GM18951 (cell line): ENCODE measurements around the gene LSAMP.

Experiments
- POLR2A ChIP-seq: IDR thresholded peaks from 4 replicates; pipeline ENCODE4 v1.6.1; 2011; ENCODE audit warnings: mild to moderate bottlenecking; ENCODE audit not compliant: insufficient read length, insufficient read depth; ENCODE audit errors: extremely low read depth
- in situ Hi-C: fragments of 300-500 bp; cut with MboI; formaldehyde crosslinking; loops from one replicate; pipeline ENCODE4 v1.12.0; 2022; ENCODE audit warnings: low sequenced_read_pairs, mixed read lengths, inconsistent platforms; ENCODE audit not compliant: unreplicated experiment

Gene LSAMP

DNA sequence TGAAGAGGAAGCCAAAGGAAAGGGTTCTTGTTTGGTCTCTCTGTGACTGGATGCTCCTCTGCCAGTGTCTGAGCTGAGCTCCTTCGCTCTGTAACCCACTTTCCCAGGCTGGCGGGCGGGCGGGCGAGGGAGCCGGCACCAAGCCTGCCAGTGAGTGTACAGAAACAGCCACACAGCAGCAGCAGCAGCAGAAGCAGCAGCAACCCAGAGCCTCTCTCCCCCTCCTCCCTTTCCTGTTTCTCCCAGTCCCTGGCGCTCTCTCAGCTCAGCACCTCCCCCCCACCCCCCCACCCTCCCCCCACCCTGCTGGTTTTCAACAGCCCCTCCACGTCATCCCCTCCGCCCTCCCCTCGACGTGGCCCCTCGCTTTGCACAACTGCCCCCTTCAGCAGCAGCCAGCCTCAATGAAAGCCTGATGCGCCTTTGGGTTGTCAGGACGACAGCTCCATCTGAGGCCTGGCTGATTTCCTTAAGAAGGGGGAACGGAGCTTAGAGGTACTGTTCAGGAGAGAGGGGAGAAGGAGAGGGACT, at the start of gene LSAMP:
LSAMP (minus strand) TSS at position 177 of the 531 bp plus-strand sequence.
- in situ Hi-C loops, result no loop called here
- no peak for TF ChIP-seq POLR2A

DNA sequence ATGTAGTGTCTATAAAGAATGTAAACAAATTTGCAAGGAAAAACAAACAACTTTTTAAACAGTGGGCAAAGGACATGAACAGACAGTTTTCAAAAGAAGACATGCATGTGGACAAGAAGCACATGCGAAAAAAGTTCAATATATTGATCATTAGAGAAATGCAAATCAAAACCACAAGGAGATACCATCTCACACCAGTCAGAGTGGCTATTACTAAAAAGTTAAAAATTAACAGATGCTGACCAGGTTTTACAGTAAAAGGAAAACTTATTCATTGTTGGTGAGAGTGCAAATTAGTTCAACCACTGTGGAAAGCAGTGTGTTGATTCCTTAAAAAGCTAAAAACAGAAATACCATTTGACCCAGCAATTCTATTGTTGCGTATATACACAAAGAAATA, 47.1 kb upstream of the LSAMP start:
- no peak for TF ChIP-seq POLR2A
- in situ Hi-C loops, result no loop called here

DNA sequence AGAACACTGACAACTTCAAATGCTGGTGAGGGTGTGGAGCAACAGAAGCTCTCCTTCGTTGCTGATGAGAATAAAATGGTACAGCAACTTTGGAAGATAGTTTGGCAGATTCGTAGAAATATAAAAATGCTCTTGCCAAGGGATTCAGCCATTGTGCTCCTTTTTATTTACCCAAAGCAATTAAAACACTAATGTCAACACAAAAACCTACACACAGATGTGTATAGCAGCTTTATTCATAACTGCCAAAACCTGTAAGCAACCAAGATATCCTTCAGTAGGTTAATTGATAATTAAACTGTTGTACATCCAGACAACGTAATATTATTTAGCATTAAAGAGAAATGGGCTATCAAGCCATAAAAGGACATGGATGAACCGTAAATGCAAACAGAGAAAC, 37.8 kb upstream of the LSAMP start:
- in situ Hi-C loops, result no loop called here
- no peak for TF ChIP-seq POLR2A

DNA sequence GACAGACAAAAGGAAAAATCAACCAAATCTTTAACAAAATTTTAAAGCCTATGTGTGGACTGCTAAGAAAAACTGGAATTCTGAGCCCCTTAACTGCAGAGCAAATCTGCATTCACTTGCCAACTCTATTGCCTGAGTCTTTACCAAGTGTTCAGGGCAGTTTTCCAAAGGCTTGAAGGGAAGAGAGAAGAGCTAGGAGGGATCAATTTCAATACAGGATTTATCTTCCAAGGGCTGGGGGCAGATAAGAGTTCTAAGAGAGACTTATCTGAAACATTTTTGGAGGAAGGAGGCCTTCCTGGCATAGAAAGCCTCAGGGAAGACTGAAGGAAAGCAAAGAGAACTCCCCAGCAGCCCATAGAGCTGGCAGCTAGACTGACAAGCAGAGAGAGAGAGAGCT, 31.4 kb upstream of the LSAMP start:
- TF ChIP-seq POLR2A, result no peak
- in situ Hi-C loops, result no loop called here

DNA sequence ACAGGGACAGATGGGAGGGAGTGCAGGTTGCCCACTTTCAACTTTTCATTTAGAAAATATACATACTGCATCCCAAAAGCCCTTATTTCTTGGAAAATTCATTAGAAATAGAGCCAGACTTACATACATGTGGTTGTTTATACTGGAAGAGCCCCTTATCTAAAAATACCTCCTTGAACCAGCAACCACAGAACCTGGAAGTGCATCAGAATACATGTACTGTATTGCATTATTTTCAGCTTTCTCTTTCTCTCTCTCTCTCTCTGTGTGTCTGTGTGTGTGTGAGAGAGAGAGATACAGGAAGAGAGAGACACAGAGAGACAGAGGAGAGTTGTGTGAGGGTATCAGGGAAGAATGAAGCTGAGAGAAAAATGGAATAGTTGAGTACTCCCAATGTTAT, 29.5 kb upstream of the LSAMP start:
- TF ChIP-seq POLR2A, result no peak
- in situ Hi-C loops, result no loop called here

DNA sequence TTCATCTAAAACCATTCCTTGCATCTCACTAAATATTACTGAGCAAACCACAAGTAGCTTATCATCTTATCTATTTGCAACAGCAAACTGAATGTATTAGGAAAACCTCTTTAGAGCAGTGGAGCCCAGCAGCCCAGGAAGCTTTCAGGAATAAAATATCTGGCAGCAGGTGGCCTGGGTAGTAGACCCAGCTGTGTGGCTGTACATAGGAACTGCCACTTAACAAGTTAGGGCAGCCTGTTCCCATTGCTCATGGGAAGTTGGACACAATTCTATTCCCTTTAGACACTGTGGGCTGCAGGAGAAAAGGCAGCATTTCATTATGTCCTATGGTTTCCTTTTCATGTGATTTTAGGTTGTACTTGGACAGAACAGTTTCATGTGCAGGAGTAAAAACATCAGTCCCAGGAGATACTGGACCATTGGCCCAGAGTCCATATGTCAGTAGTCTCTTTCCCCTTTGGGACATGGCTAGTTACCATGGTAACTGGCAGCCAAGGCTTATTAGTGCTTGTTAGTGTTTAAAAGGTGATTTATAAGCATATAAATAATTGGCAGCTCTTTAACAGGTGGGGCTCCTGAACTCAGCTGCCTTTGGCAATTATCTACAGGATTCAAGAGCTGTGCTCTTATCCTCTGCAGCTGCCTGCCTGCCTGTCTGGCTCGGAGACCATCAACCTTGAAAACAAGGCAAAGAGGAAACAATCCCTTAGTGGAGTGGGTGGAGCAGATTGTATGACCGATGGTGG, 28.9 kb upstream of the LSAMP start:
- in situ Hi-C loops, result no loop called here
- TF ChIP-seq POLR2A, result no peak

DNA sequence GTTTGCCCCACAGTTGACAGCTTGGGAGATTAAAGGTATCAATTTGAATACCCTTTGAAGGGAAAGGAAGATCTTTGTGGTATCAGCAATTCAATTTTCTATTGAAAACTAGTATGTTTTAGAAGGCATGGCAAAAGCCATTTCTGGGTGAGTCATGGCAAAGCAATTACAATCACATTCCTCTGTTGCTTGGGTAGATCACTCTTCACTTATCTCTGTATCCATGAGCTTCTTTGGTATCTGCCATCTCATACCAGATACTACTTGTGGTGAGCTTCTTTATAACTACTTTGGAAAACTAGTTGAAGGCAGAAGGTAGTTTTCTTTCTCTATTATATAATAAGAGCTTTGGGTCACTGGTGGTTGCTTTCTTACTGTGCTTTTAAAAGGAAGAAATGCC, 28.3 kb upstream of the LSAMP start:
- in situ Hi-C loops, result no loop called here
- no peak for TF ChIP-seq POLR2A

DNA sequence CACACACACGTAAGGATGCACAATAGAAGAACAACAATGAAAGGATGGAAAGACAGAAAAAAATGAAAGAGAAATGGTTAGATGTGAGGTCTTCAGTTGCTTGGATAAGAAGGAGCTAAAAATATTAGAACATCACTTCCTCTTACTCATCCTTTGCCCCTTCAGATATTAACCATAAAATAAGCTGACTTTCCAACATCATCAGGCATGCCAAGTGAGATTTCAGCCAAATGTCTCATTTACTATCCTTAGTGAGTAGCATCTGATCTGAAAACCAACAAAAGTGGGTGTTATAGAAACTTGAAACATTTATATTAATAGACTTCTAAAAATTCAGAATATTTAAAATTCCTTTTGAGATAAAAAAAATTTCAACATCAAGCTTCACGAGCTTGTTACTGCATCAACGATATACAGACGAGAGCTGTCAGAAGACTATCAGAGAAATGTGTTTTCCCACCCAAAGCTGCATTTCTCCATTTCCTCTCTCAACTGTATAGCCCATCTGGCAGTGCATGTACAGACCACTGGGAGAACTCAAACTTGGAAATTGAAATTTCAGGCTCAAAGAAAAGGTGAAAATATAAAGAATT, 25.4 kb upstream of the LSAMP start:
- in situ Hi-C loops, result no loop called here
- TF ChIP-seq POLR2A, result no peak

DNA sequence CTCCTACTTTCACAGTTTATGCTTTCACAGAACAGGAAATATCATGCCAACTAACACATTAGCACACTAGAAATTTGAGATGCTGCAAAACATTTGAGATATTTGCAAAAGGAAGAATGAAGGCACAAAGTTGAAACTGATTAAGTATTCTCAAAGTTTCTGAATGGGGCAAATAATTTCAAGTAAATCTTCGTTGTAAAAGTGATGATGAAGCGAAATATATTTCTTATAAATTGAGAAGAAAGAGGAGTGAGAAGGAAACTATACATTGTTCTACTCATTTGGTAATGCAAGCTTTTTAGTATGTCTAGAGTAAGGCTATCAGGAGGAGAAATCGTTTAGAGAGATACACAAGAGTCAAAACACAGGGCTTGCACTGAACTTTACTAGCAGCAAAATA, 24.3 kb upstream of the LSAMP start:
- in situ Hi-C loops, result no loop called here
- TF ChIP-seq POLR2A, result no peak

DNA sequence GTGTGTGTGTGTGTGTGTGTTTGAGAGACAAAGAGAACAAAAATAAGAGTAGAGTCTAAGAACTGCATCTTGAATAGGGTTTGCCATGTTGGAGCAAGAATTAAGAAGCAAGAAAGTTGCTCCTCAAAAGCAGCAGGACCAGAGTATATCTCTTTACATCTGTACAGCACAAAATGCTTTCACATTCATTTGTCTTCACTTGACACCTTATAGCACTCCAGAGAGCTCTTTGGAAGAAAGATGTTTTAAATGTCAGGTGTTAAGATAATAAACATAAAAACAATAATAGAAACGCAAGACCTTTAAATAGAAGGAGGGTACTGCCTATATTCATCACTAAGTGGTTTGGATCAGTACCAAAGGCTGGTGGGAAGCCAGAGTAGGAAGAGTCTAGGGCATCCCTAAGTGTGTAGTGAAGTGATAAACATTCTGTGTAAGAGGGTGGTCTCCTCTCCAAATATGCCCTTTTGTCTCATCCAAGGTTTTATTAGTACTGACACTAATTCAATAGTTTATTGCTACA, 19.1 kb upstream of the LSAMP start:
- in situ Hi-C loops, result no loop called here

DNA sequence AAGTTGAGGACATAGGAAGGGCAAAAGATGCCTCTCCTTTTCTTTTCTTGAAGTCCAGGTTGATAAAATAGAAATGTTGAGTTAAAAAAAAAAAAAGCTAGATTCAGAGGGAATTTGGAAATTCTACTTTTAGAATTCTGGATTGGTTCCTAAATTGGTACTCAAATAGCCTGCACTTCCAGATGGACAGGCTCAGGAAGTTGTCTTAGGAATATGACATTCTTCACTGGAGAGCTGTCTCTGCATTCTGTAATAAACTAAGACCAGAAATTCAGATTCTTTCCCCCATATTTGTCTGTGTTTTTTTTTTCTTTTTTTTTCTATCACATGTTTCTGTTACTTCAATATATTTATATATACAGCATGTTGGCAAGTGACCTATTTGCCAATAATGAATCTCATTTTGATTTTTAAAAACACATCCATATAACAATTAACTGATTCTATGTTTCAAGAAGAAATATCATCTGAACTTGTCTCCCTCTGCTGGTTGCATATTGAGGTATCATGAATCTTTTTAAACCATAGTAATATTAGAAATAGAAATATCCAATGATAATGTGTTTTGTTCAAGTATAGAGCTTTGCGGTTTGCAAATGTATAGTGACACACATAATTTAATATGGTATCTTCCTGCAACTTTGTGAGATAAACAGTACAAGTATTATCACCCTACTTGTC, 8.5 kb upstream of the LSAMP start:
- in situ Hi-C loops, result no loop called here
- TF ChIP-seq POLR2A, result no peak

More for the DNA sequence above, 19.1 kb upstream of the LSAMP start:
- no peak for TF ChIP-seq POLR2A

DNA sequence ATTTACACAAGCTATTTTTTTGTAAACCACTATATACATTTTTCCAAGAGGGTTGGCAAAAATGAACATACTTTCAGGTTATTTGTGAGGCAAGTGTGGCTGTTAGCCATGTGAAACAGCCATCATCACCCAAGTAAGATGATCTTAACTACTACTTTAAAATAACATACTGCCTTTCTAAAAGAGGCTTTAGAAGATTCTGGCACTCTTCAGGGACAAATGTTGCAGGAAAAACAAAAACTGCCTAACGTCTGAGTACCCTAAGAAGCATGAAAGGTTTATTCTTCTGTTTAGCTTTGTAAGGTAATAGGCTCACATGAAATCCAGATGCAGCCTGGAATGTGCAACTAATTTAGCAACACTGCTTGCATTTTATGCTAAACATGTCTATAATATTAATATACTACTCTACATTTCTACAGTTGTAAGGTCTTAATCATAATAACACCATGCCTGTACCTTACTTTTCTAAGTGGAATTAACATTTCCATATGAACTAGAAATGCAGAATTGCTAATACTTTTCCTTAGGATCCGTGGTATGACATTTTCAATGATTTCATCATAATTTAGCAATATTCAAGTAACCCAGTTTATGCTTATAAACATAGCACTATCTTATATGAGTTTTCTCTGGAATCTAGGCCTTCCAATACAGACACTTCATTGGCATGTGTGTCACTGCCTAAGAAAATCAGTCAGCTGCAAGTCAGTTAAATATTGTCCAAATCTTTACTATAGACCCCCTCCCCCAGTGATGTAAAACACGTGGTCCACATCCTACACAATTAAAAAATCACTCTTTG, 4.5 kb upstream of the LSAMP start:
- in situ Hi-C loops, result no loop called here
- no peak for TF ChIP-seq POLR2A

DNA sequence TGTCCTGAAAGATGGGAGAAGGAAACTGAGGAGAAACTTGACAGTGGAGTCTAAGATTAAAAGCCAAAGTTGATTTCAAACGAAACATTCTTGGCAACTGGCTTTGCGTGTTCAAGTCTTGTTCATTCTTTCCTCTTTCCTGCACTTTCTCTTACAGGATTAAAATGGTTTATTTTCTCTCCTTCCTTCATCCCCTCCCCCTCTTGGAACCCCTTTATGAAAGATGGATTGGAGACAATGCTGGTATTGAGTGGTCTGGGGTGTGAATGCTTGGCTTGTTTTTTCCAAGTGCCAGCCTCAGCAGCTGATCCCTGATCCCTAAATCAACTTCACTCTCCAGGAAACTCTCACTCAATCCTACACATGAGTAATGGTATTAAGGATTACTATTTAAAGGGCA, 703 bp upstream of the LSAMP start:
- in situ Hi-C loops, result no loop called here
- TF ChIP-seq POLR2A, result no peak
